Heart left ventricle (tissue), 13 donors: ENCODE measurements around the gene GLG1.

Experiments used
- POLR2A ChIP-seq, 2 donors: fragments of 450-650 bp; IDR thresholded peaks; one replicate each; pipeline ENCODE4 v1.6.1; 2017; ENCODE audit warnings: antibody characterized with exemption in 2 of 2, mild to moderate bottlenecking in 2 of 2, moderate library complexity in 2 of 2
- TF ChIP-seq, protein P1 (sequence below), 12 donors: fragments of 200-600 bp; sonication (generic) in 4 of 12; IDR thresholded peaks; one replicate each; pipeline versions ENCODE4 v1.5.0 to v1.8.0; 2018 to 2022; ENCODE audit warnings: antibody characterized with exemption in 12 of 12, mild to moderate bottlenecking in 5 of 12
- donor health status: ischemic (EF 13 %, LVEDD 7.1; RV severe dilation, severe dysfunction).
- donor health status: DM: no; HTN: yes; CAD: no.
- donor health status: DM: no; HTN: no; CAD: no.
- donor health status: ischemic (EF 25% LVEDD 6.9; RV normal size, moderate dysfunction).
- donor health status: ischemic (EF 25% LVEDD 5.7; RV mildly dilated, moderate dysfunction).
- donor health status: ischemic (EF 35%, LVEDD 5.7; RV mildly dilated, moderate dysfunction).
- donor health status: nonischemic (EF 11% LVEDD 7.7; RV severe dilation, severe dysfunction).
- donor health status: DM: yes; HTN: yes; CAD: no.
- donor health status: PGD.
- donor health status: ischemic (EF 29% LVEDD 5.4; RV normal size, mild dysfunction).
- donor health status: nonischemic (EF 23%, LVEDD 6.1; RV moderate dilation, normal function).

- TF ChIP-seq, protein P1, sequence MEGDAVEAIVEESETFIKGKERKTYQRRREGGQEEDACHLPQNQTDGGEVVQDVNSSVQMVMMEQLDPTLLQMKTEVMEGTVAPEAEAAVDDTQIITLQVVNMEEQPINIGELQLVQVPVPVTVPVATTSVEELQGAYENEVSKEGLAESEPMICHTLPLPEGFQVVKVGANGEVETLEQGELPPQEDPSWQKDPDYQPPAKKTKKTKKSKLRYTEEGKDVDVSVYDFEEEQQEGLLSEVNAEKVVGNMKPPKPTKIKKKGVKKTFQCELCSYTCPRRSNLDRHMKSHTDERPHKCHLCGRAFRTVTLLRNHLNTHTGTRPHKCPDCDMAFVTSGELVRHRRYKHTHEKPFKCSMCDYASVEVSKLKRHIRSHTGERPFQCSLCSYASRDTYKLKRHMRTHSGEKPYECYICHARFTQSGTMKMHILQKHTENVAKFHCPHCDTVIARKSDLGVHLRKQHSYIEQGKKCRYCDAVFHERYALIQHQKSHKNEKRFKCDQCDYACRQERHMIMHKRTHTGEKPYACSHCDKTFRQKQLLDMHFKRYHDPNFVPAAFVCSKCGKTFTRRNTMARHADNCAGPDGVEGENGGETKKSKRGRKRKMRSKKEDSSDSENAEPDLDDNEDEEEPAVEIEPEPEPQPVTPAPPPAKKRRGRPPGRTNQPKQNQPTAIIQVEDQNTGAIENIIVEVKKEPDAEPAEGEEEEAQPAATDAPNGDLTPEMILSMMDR (IDR thresholded peaks at IDR 0.05), result no peak
- TF ChIP-seq POLR2A (IDR thresholded peaks at IDR 0.05), result no peak
These were observed 35.1 kb upstream of the GLG1 start for GRCh38 chr16:74641969-74642368.
